HepG2 (cell line): ENCODE results near the gene RBM47. TPM values are rescaled to one million over a fixed set of nuclear protein-coding genes. Genes with fewer than 3 reads are reported as not detected.

Experiments
- ATAC-seq: fragments of 200-7000 bp; cut with Tn5 transposase; 3 replicates; pipeline ENCODE4 v1.9.1; 2020; ENCODE audit warnings: mild to moderate bottlenecking, moderate library complexity
- BruUV-seq: library from RNA; stranded (reverse); fragments of 400-500 nt; replicated peaks from 2 replicates; lab custom pipeline; 2021; lab: Mats Ljungman, UMichigan
- CTCF ChIA-PET: fragments of 300-600 bp; formaldehyde crosslinking; extraction: SDS; loops from one replicate; lab custom pipeline; 2021; ENCODE audit warnings: low total read pairs, inconsistent platforms, low intra/inter-chr PET ratio; lab: Yijun Ruan, JAX
- POLR2A ChIA-PET: fragments of 350-600 bp; sonication (Branson Sonifier 250); formaldehyde crosslinking; loops from one replicate; lab custom pipeline; 2020; ENCODE audit warnings: antibody characterized with exemption, inconsistent platforms; lab: Yijun Ruan, JAX
- DNase-seq: peaks from one replicate; pipeline ENCODE4 v3.0.0-alpha.2; 2015; ENCODE audit warnings: low spot score
- FAIRE-seq: peaks from 3 replicates; lab custom pipeline; 2011; peaks lifted over from hg19 to GRCh38; lab: Jason Lieb, UNC
- H2AFZ ChIP-seq: one replicate; pipeline ENCODE4 v1.6.1; 2011; ENCODE audit warnings: low read length, inconsistent platforms
- H3K27ac ChIP-seq: fragments of 300-600 bp; 3 replicates; pipeline ENCODE4 v1.8.0; 2011; ENCODE audit warnings: mixed run types, mild to moderate bottlenecking, mixed read lengths, low read length, inconsistent platforms; ENCODE audit not compliant: insufficient read depth; ENCODE audit errors: extremely low read length
- H3K27me3 ChIP-seq, 2 experiments: fragments of 200-600 bp in 1 of 2; 2 replicates in 1 of 2; 3 replicates in 1 of 2; pipeline versions ENCODE4 v1.6.0 to v1.8.0; 2011; ENCODE audit warnings: low read length in 2 of 2, mild to moderate bottlenecking in 2 of 2, moderate library complexity in 2 of 2, inconsistent platforms in 1 of 2; ENCODE audit not compliant: insufficient read depth in 2 of 2, control insufficient read depth in 1 of 2
- H3K36me3 ChIP-seq, 2 experiments: fragments of 200-600 bp in 1 of 2; replicated peaks in 1 of 2; 2 replicates in 1 of 2; 3 replicates in 1 of 2; pipeline versions ENCODE4 v1.5.1 to v1.8.0; 2011; ENCODE audit warnings: low read length in 2 of 2, inconsistent platforms in 1 of 2; ENCODE audit not compliant: insufficient read depth in 2 of 2, control insufficient read depth in 1 of 2
- H3K4me1 ChIP-seq: 2 replicates; pipeline ENCODE4 v1.5.1; 2012; ENCODE audit warnings: low read length, inconsistent platforms; ENCODE audit not compliant: insufficient read depth
- H3K4me2 ChIP-seq: 2 replicates; pipeline ENCODE4 v1.6.0; 2011; ENCODE audit warnings: low read depth, low read length, inconsistent platforms
- H3K4me3 ChIP-seq, 3 experiments: fragments of 200-600 bp in 1 of 3; sonication (generic), shearing (Covaris generic) in 1 of 3; replicated peaks in 1 of 3; 2 replicates each; pipeline ENCODE4 v1.5.1; 2011 to 2016; ENCODE audit warnings: low read length in 3 of 3, inconsistent platforms in 2 of 3, low read depth in 2 of 3, mild to moderate bottlenecking in 2 of 3, control low read depth in 1 of 3, mixed read lengths in 1 of 3; ENCODE audit not compliant: insufficient read depth in 1 of 3
- H3K79me2 ChIP-seq: one replicate; pipeline ENCODE4 v1.6.1; 2011; ENCODE audit warnings: low read length, inconsistent platforms; ENCODE audit not compliant: insufficient read depth
- H3K9ac ChIP-seq: 2 replicates; pipeline ENCODE4 v1.6.0; 2011; ENCODE audit warnings: mild to moderate bottlenecking, low read depth, low read length, inconsistent platforms; ENCODE audit not compliant: insufficient read depth
- H3K9me3 ChIP-seq: 2 replicates; pipeline ENCODE4 v1.5.1; 2012; ENCODE audit warnings: mild to moderate bottlenecking, low read length
- H4K20me1 ChIP-seq: 2 replicates; pipeline ENCODE4 v1.6.0; 2011; ENCODE audit warnings: inconsistent platforms, mild to moderate bottlenecking, low read length, moderate library complexity; ENCODE audit not compliant: insufficient read depth
- ATF1 ChIP-seq: IDR thresholded peaks from 2 replicates; pipeline ENCODE4 v1.6.1; 2016; ENCODE audit warnings: mild to moderate bottlenecking, control low read depth
- CEBPB ChIP-seq: IDR thresholded peaks from 2 replicates; pipeline ENCODE4 v1.6.1; 2011; ENCODE audit warnings: low read depth, low read length, improper control_type of control experiment, borderline replicate concordance
- FOXM1 ChIP-seq: sonication (generic); formaldehyde crosslinking; IDR thresholded peaks from 2 replicates; pipeline ENCODE4 v1.5.0; 2020; ENCODE audit warnings: missing genetic modification reagents
- HNRNPH1 ChIP-seq: fragments of 200-400 bp; formaldehyde crosslinking; optimal IDR thresholded peaks from 2 replicates; pipeline ENCODE3; 2017; ENCODE audit warnings: mild to moderate bottlenecking, low read depth, low read length
- MXD4 ChIP-seq: IDR thresholded peaks from 2 replicates; pipeline ENCODE4 v1.6.1; 2016; ENCODE audit warnings: mild to moderate bottlenecking, missing biosample characterization, missing genetic modification reagents
- NFYB ChIP-seq: sonication (generic); formaldehyde crosslinking; IDR thresholded peaks from 2 replicates; pipeline ENCODE4 v1.4.0; 2020; ENCODE audit warnings: missing genetic modification reagents
- PHF21A ChIP-seq: sonication (generic); formaldehyde crosslinking; IDR thresholded peaks from 2 replicates; pipeline ENCODE4 v1.5.0; 2020; ENCODE audit warnings: mild to moderate bottlenecking, missing genetic modification reagents
- PHF8 ChIP-seq: sonication (generic); formaldehyde crosslinking; IDR thresholded peaks from 2 replicates; pipeline ENCODE4 v1.5.0; 2020; ENCODE audit warnings: missing genetic modification reagents
- RBM22 ChIP-seq: fragments of 200-400 bp; formaldehyde crosslinking; optimal IDR thresholded peaks from 2 replicates; pipeline ENCODE3; 2017; ENCODE audit warnings: mild to moderate bottlenecking, low read length, moderate library complexity
- SAP130 ChIP-seq: IDR thresholded peaks from 2 replicates; pipeline ENCODE4 v1.6.1; 2016; ENCODE audit warnings: low read depth
- SMAD1 ChIP-seq: sonication (generic); formaldehyde crosslinking; IDR thresholded peaks from 2 replicates; pipeline ENCODE4 v1.4.0; 2020; ENCODE audit warnings: missing genetic modification reagents, low read depth, mild to moderate bottlenecking, borderline replicate concordance
- U2AF2 ChIP-seq: fragments of 200-400 bp; formaldehyde crosslinking; IDR thresholded peaks from 2 replicates; pipeline ENCODE4 v1.6.1; 2017; ENCODE audit warnings: low read depth, mild to moderate bottlenecking, low read length
- ZBTB39 ChIP-seq: sonication (generic); formaldehyde crosslinking; IDR thresholded peaks from 2 replicates; pipeline ENCODE4 v1.5.0; 2020; ENCODE audit warnings: missing genetic modification reagents
- ZNF44 ChIP-seq: sonication (generic); formaldehyde crosslinking; IDR thresholded peaks from 2 replicates; pipeline ENCODE4 v1.5.1; 2020; ENCODE audit warnings: mild to moderate bottlenecking, missing genetic modification reagents
- WGBS: methylation state at CpG from one replicate; pipeline ENCODE4 v1.1.6; 2017; ENCODE audit warnings: low lambda C conversion rate; 5-methylcytosine and 5-hydroxymethylcytosine counted together
- in situ Hi-C: cut with HindIII; loops from 2 replicates; pipeline ENCODE4 v1.10.0; 2017; ENCODE audit warnings: low pct_unique_long_range_greater_than_20kb; ENCODE audit not compliant: extremely low pct_ligation_motif_present
- intact Hi-C: fragments of 100-400 bp; cut with micrococcal nuclease; formaldehyde crosslinking; loops from one replicate; pipeline ENCODE4 v1.10.0; 2022; ENCODE audit not compliant: unreplicated experiment
- polyA plus RNA-seq, 8 experiments: library from polyadenylated mRNA; depleted of rRNA in 3 of 8; stranded (reverse) in 7 of 8; unstranded in 1 of 8; fragments of >200 nt; fragmentation: Illumina TruSeq in 4 of 8; extraction: Trizol in 4 of 8; gene quantifications; 2 replicates each; pipeline versions ENCODE4 v1.2.1 to v1.2.3, GENCODE V29; 2011 to 2016; ENCODE audit warnings: low read depth in 4 of 8, missing spikeins in 1 of 8, mixed read lengths in 1 of 8; ENCODE audit not compliant: insufficient read depth in 1 of 8
- total RNA-seq, 5 experiments: library from RNA; depleted of rRNA; stranded (reverse); fragments of >200 nt; fragmentation: Illumina TruSeq; extraction: Trizol; gene quantifications; 2 replicates each; pipeline ENCODE4 v1.2.3, GENCODE V29; 2016; ENCODE audit warnings: low read depth in 1 of 5
- TF ChIP-seq, protein P1 (sequence below), 2 experiments: sonication (generic) in 1 of 2; formaldehyde crosslinking in 1 of 2; IDR thresholded peaks; 2 replicates each; pipeline versions ENCODE4 v1.4.0 to v1.6.1; 2018 to 2020; ENCODE audit warnings: missing genetic modification reagents in 2 of 2, borderline replicate concordance in 1 of 2, low read depth in 1 of 2, mild to moderate bottlenecking in 1 of 2, missing biosample characterization in 1 of 2
- TF ChIP-seq, protein P2 (sequence below): sonication (generic); formaldehyde crosslinking; IDR thresholded peaks from 2 replicates; pipeline ENCODE4 v1.8.1; 2023; ENCODE audit warnings: missing genetic modification reagents, mild to moderate bottlenecking, borderline replicate concordance
- TF ChIP-seq, protein P3 (sequence below): sonication (generic); formaldehyde crosslinking; IDR thresholded peaks from 2 replicates; pipeline ENCODE4 v1.4.0; 2020; ENCODE audit warnings: missing genetic modification reagents

The RBM47 gene
- total and polyA plus RNA-seq, 2 of the 13 experiments (the other 11 are each of a cell fraction or from before 2014, with no cell fraction given), result 1.2 to 2.5 TPM

GRCh38 chr4:40596522-40596921 lies 33.1 kb downstream of the RBM47 start:
- DNase-seq (no peak), ATAC-seq (no peak), FAIRE-seq (no peak)
- H3K79me2 ChIP-seq, result no peaks in the 10 kb centered on the region
- H3K4me2 ChIP-seq, result no peak overlapping the region
- H3K36me3 ChIP-seq, result no peaks in the 10 kb centered on the region
- intact Hi-C loops (no loop called here), in situ Hi-C loops (no loop called here)
- H3K27me3 ChIP-seq, result no peaks in the 10 kb centered on the region
- no peak overlapping the region for H3K27ac ChIP-seq
- no TSS peak for BruUV-seq
- ChIA-PET CTCF (no interaction called here), POLR2A (no interaction called here)
- WGBS, result 57% methylated on average over 4 of the region's 4 CpGs
- peaks cover 8% of the 10 kb centered on the region for H3K4me1 ChIP-seq
- no peak overlapping the region for H3K9ac ChIP-seq
- H2AFZ ChIP-seq, result no peak overlapping the region
- H4K20me1 ChIP-seq, result no peaks in the 10 kb centered on the region
- H3K4me3 ChIP-seq, result no peak overlapping the region
- H3K9me3 ChIP-seq, result no peaks in the 10 kb centered on the region
- TF ChIP-seq, protein P1, sequence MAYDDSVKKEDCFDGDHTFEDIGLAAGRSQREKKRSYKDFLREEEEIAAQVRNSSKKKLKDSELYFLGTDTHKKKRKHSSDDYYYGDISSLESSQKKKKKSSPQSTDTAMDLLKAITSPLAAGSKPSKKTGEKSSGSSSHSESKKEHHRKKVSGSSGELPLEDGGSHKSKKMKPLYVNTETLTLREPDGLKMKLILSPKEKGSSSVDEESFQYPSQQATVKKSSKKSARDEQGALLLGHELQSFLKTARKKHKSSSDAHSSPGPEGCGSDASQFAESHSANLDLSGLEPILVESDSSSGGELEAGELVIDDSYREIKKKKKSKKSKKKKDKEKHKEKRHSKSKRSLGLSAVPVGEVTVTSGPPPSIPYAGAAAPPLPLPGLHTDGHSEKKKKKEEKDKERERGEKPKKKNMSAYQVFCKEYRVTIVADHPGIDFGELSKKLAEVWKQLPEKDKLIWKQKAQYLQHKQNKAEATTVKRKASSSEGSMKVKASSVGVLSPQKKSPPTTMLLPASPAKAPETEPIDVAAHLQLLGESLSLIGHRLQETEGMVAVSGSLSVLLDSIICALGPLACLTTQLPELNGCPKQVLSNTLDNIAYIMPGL (CRISPR knock-in tag; IDR thresholded peaks at IDR 0.05; ENCODE audit: borderline replicate concordance in 1 of 2, low read depth in 1 of 2), result no peak
- TF ChIP-seq ZBTB39 (CRISPR knock-in tag), result no peak
- no peak for TF ChIP-seq U2AF2
- TF ChIP-seq MXD4, result no peak
- TF ChIP-seq RBM22, result no peak
- TF ChIP-seq ZNF44 (CRISPR knock-in tag), result no peak
- no peak for TF ChIP-seq FOXM1 (CRISPR knock-in tag)
- TF ChIP-seq, protein P2, sequence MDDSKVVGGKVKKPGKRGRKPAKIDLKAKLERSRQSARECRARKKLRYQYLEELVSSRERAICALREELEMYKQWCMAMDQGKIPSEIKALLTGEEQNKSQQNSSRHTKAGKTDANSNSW (CRISPR knock-in tag), result no peak
- TF ChIP-seq PHF8 (CRISPR knock-in tag), result no peak
- TF ChIP-seq PHF21A, result no peak
- TF ChIP-seq ATF1 (CRISPR knock-in tag), result no peak
- TF ChIP-seq, protein P3, sequence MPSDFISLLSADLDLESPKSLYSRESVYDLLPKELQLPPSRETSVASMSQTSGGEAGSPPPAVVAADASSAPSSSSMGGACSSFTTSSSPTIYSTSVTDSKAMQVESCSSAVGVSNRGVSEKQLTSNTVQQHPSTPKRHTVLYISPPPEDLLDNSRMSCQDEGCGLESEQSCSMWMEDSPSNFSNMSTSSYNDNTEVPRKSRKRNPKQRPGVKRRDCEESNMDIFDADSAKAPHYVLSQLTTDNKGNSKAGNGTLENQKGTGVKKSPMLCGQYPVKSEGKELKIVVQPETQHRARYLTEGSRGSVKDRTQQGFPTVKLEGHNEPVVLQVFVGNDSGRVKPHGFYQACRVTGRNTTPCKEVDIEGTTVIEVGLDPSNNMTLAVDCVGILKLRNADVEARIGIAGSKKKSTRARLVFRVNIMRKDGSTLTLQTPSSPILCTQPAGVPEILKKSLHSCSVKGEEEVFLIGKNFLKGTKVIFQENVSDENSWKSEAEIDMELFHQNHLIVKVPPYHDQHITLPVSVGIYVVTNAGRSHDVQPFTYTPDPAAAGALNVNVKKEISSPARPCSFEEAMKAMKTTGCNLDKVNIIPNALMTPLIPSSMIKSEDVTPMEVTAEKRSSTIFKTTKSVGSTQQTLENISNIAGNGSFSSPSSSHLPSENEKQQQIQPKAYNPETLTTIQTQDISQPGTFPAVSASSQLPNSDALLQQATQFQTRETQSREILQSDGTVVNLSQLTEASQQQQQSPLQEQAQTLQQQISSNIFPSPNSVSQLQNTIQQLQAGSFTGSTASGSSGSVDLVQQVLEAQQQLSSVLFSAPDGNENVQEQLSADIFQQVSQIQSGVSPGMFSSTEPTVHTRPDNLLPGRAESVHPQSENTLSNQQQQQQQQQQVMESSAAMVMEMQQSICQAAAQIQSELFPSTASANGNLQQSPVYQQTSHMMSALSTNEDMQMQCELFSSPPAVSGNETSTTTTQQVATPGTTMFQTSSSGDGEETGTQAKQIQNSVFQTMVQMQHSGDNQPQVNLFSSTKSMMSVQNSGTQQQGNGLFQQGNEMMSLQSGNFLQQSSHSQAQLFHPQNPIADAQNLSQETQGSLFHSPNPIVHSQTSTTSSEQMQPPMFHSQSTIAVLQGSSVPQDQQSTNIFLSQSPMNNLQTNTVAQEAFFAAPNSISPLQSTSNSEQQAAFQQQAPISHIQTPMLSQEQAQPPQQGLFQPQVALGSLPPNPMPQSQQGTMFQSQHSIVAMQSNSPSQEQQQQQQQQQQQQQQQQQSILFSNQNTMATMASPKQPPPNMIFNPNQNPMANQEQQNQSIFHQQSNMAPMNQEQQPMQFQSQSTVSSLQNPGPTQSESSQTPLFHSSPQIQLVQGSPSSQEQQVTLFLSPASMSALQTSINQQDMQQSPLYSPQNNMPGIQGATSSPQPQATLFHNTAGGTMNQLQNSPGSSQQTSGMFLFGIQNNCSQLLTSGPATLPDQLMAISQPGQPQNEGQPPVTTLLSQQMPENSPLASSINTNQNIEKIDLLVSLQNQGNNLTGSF (CRISPR knock-in tag), result no peak
- TF ChIP-seq SAP130 (CRISPR knock-in tag), result no peak
- no peak for TF ChIP-seq NFYB (CRISPR knock-in tag)
- TF ChIP-seq CEBPB, result no peak
- TF ChIP-seq HNRNPH1, result no peak
- TF ChIP-seq SMAD1, result no peak
